ENCODE data around the gene NVL. TPM values are rescaled to one million over a fixed set of nuclear protein-coding genes. Genes with fewer than 3 reads are reported as not detected.

Gene NVL
- total RNA-seq, 4 donors from 2014 or later = 11.7 to 40.5 (median 15.4) TPM

- WGBS, 2 donors (ENCODE audit: low coverage in 1 of 2) = 89 to 97% methylated on average over 3 to 10 of the region's 11 CpGs
- no peak for TF ChIP-seq EP300 (IDR thresholded peaks at IDR 0.05)
- TF ChIP-seq POLR2A (IDR thresholded peaks at IDR 0.05) = no peak
- no peak for TF ChIP-seq POLR2AphosphoS5 (IDR thresholded peaks at IDR 0.05)
- no peak for TF ChIP-seq CTCF (IDR thresholded peaks at IDR 0.05)
- ATAC-seq = no peak
- no peak overlapping the region for H3K4me3 ChIP-seq
- H3K27me3 ChIP-seq = no peaks in the 10 kb centered on the region
- H3K36me3 ChIP-seq = peaks cover 0 to 91% of the 10 kb centered on the region in 2 donors
- H3K27ac ChIP-seq = no peak overlapping the region
- H3K9me3 ChIP-seq = no peaks in the 10 kb centered on the region
- H3K4me1 ChIP-seq = no peaks in the 10 kb centered on the region
Measured at GRCh38 chr1:224266915-224267856, 62.8 kb downstream of the NVL start.

- Histone ChIP-seq H3K36me3 (peaks cover 0 to 83% of the 10 kb centered on the region in 2 donors), H3K9me3 (no peaks in the 10 kb centered on the region), H3K4me1 (no peaks in the 10 kb centered on the region), H3K27ac (no peak overlapping the region), H3K27me3 (no peaks in the 10 kb centered on the region), H3K4me3 (no peak overlapping the region)
- TF ChIP-seq EP300 (IDR thresholded peaks at IDR 0.05) = no peak
- TF ChIP-seq POLR2AphosphoS5 (IDR thresholded peaks at IDR 0.05) = no peak
- no peak for TF ChIP-seq POLR2A (IDR thresholded peaks at IDR 0.05)
- no peak for TF ChIP-seq CTCF (IDR thresholded peaks at IDR 0.05)
- ATAC-seq = no peak
- WGBS, 2 donors (ENCODE audit: low coverage in 1 of 2) = 75 to 79% methylated on average over 3 of the region's 3 CpGs
Measured at GRCh38 chr1:224266105-224266914, 63.7 kb downstream of the NVL start.

GRCh38 chr1:224264321-224264720 is 65.7 kb downstream of the NVL start:
- ATAC-seq = no peak
- peaks cover 0 to 65% of the 10 kb centered on the region in 2 donors for H3K36me3 ChIP-seq
- no peaks in the 10 kb centered on the region for H3K27me3 ChIP-seq
- no peak for TF ChIP-seq POLR2AphosphoS5 (IDR thresholded peaks at IDR 0.05)
- no peak for TF ChIP-seq POLR2A (IDR thresholded peaks at IDR 0.05)
- no peak for TF ChIP-seq EP300 (IDR thresholded peaks at IDR 0.05)
- no peak for TF ChIP-seq CTCF (IDR thresholded peaks at IDR 0.05)
- H3K4me1 ChIP-seq = no peaks in the 10 kb centered on the region
- no peak overlapping the region for H3K27ac ChIP-seq
- H3K4me3 ChIP-seq = no peak overlapping the region
- 94 to 100% methylated on average over 1 to 5 of the region's 6 CpGs for WGBS, 2 donors (ENCODE audit: low coverage in 1 of 2)
- H3K9me3 ChIP-seq = no peaks in the 10 kb centered on the region

GRCh38 chr1:224262373-224263054 is 67.5 kb downstream of the NVL start:
- no peak for ATAC-seq
- no peak for TF ChIP-seq POLR2A (IDR thresholded peaks at IDR 0.05)
- TF ChIP-seq EP300 (IDR thresholded peaks at IDR 0.05) = no peak
- TF ChIP-seq POLR2AphosphoS5 (IDR thresholded peaks at IDR 0.05) = no peak
- no peak for TF ChIP-seq CTCF (IDR thresholded peaks at IDR 0.05)
- WGBS, 2 donors (ENCODE audit: low coverage in 1 of 2) = 50 to 72% methylated on average over 2 of the region's 2 CpGs
- Histone ChIP-seq H3K27me3 (no peaks in the 10 kb centered on the region), H3K9me3 (no peaks in the 10 kb centered on the region), H3K36me3 (peaks cover 0 to 47% of the 10 kb centered on the region in 2 donors), H3K4me1 (no peaks in the 10 kb centered on the region), H3K27ac (no peak overlapping the region), H3K4me3 (no peak overlapping the region)

All from gastroesophageal sphincter (tissue), 4 donors.